Gastrocnemius medialis (tissue), 4 donors: ENCODE measurements around the gene OR7G2. TPM values are rescaled to one million over a fixed set of nuclear protein-coding genes. Genes with fewer than 3 reads are reported as not detected.

ENCODE experiments used
- ATAC-seq, 2 donors: fragments of 150-250 bp; one replicate each; pipeline ENCODE4 v1.9.1; 2016
- DNase-seq, 2 donors: peaks; one replicate each; pipeline ENCODE4 v3.0.0-alpha.2; 2019
- H3K27ac ChIP-seq, 4 donors: fragments of 200-600 bp; sonication (generic); 1 replicate in 1 of 4; 2 replicates in 3 of 4; pipeline ENCODE4 v1.5.1; 2016 to 2018; ENCODE audit warnings: mild to moderate bottlenecking in 2 of 4, moderate library complexity in 1 of 4
- H3K27me3 ChIP-seq, 3 donors: fragments of 200-600 bp; sonication (generic) in 2 of 3; 1 replicate in 1 of 3; 2 replicates in 2 of 3; pipeline versions ENCODE4 v1.5.1 to v1.6.0; 2016 to 2019; ENCODE audit warnings: mild to moderate bottlenecking in 1 of 3, moderate library complexity in 1 of 3
- H3K36me3 ChIP-seq, 2 donors: fragments of 200-600 bp; sonication (generic) in 1 of 2; one replicate each; pipeline ENCODE4 v1.5.1; 2017 to 2018
- H3K4me1 ChIP-seq, 2 donors: fragments of 200-600 bp; sonication (generic) in 1 of 2; one replicate each; pipeline ENCODE4 v1.5.1; 2016 to 2017; ENCODE audit warnings: mild to moderate bottlenecking in 2 of 2
- H3K4me3 ChIP-seq, 4 donors: fragments of 200-600 bp; sonication (generic) in 3 of 4; 1 replicate in 1 of 4; 2 replicates in 3 of 4; pipeline ENCODE4 v1.5.1; 2016 to 2019; ENCODE audit warnings: mild to moderate bottlenecking in 2 of 4
- H3K9me3 ChIP-seq, 3 donors: fragments of 200-600 bp; sonication (generic) in 2 of 3; 1 replicate in 1 of 3; 2 replicates in 2 of 3; pipeline ENCODE4 v1.5.1; 2016 to 2019
- POLR2A ChIP-seq, 2 donors: fragments of 450-650 bp; IDR thresholded peaks; one replicate each; pipeline ENCODE4 v1.6.1; 2017; ENCODE audit warnings: antibody characterized with exemption in 2 of 2, mild to moderate bottlenecking in 2 of 2, moderate library complexity in 2 of 2
- in situ Hi-C, 4 donors: fragments of 200-750 bp; cut with MboI; loops; one replicate each; pipeline versions ENCODE4 v1.15.0 to v1.8.0; 2017; ENCODE audit warnings: low sequenced_read_pairs in 4 of 4
- intact Hi-C: fragments of 100-400 bp; cut with DNase I; formaldehyde crosslinking; loops from one replicate; pipeline ENCODE4 v1.15.1; 2023; ENCODE audit warnings: low total_unique reads
- total RNA-seq, 4 donors: library from RNA; depleted of rRNA; stranded (reverse); fragments of >200 nt; gene quantifications; one replicate each; pipeline versions ENCODE4 v1.1.0 to v1.2.3, GENCODE V29; 2016
- TF ChIP-seq, protein P1 (sequence below), 5 experiments: fragments of 450-650 bp in 3 of 5; fragments of 200-600 bp in 2 of 5; sonication (generic) in 2 of 5; IDR thresholded peaks in 4 of 5; conservative IDR thresholded peaks in 1 of 5; 1 replicate in 4 of 5; 2 replicates in 1 of 5; pipeline ENCODE4 v1.5.1; 2016 to 2019; ENCODE audit warnings: antibody characterized with exemption in 5 of 5, mild to moderate bottlenecking in 3 of 5, moderate library complexity in 3 of 5

The OR7G2 gene
- not detected for total RNA-seq

GRCh38 chr19:9107375-9107774 lies at the start of gene OR7G2:
TSS of gene OR7G2 (minus strand) at chr19:9107475. CDS start at chr19:9103243, 4,232 bp downstream.
- Histone ChIP-seq H3K9me3 (no peaks in the 10 kb centered on the region), H3K36me3 (no peaks in the 10 kb centered on the region), H3K4me1 (no peaks in the 10 kb centered on the region), H3K4me3 (no peak within 1 kb of the TSS), H3K27ac (no peak within 1 kb of the TSS), H3K27me3 (no peaks in the 10 kb centered on the region)
- ATAC-seq (no peak), DNase-seq (no peak)
- TF ChIP-seq POLR2A (IDR thresholded peaks at IDR 0.05), result no peak
- TF ChIP-seq, protein P1, sequence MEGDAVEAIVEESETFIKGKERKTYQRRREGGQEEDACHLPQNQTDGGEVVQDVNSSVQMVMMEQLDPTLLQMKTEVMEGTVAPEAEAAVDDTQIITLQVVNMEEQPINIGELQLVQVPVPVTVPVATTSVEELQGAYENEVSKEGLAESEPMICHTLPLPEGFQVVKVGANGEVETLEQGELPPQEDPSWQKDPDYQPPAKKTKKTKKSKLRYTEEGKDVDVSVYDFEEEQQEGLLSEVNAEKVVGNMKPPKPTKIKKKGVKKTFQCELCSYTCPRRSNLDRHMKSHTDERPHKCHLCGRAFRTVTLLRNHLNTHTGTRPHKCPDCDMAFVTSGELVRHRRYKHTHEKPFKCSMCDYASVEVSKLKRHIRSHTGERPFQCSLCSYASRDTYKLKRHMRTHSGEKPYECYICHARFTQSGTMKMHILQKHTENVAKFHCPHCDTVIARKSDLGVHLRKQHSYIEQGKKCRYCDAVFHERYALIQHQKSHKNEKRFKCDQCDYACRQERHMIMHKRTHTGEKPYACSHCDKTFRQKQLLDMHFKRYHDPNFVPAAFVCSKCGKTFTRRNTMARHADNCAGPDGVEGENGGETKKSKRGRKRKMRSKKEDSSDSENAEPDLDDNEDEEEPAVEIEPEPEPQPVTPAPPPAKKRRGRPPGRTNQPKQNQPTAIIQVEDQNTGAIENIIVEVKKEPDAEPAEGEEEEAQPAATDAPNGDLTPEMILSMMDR (IDR thresholded peaks at IDR 0.05 in 4 of 5, conservative IDR thresholded peaks at IDR 0.05 in 1 of 5), result no peak
- in situ Hi-C loops (loop anchor here in 1 of 4 donors (10.0 kb wide), 1 partner anchor 57 kb away; no protein-coding TSS in a partner anchor), intact Hi-C loops (no loop called here)

DNA sequence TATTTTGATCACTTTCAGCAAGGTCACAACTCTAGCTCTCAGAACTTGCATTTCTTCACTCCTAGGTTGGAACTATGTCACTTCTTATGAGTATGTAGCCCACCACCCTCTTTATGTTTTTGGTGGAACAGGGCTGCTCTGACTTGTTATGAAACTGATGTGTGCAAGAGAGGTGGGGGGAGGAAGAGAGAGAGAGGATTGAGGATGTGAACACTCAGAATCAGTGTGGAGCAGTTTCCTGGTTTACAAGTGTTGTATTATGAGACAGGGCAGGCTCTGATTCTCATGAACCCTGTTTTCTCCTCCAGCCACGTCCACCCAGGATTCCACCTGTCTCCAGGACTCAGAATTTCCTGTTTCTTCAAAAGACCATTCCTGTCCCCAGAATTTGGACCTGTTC lies 49.0 kb upstream of the OR7G2 start:
- DNase-seq, result no peak
- in situ Hi-C loops (no loop called here), intact Hi-C loops (no loop called here)
- H3K27me3 ChIP-seq, result no peaks in the 10 kb centered on the region
- no peak overlapping the region for H3K27ac ChIP-seq
- ATAC-seq, result no peak
- H3K4me1 ChIP-seq, result no peaks in the 10 kb centered on the region
- H3K36me3 ChIP-seq, result peaks cover 26 to 73% of the 10 kb centered on the region in 2 donors
- no peak overlapping the region for H3K4me3 ChIP-seq
- TF ChIP-seq, protein P1 (IDR thresholded peaks at IDR 0.05 in 4 of 5, conservative IDR thresholded peaks at IDR 0.05 in 1 of 5), result no peak
- no peak for TF ChIP-seq POLR2A (IDR thresholded peaks at IDR 0.05)
- H3K9me3 ChIP-seq, result no peaks in the 10 kb centered on the region

DNA sequence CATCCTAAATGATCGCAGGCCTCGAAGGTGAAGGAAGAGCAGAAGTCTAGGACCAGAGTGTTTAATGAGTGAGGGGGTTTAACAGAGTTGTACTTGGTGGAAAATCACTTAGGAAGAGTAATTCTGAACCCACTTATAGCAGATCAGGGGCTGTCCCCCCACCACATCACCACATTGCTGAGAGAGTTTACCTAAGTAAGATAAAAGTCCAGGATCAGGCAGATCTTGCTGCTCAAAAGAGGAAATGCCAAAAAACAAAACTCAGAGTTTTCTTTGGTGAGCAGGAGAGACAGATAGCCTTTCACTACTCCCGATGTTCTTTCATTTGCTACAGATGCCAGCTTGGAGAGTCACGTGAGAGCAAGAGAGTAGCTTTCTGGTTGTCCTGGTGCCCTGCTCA lies 48.3 kb upstream of the OR7G2 start:
- intact Hi-C loops (no loop called here), in situ Hi-C loops (no loop called here)
- no peak overlapping the region for H3K4me3 ChIP-seq
- no peaks in the 10 kb centered on the region for H3K9me3 ChIP-seq
- no peak for ATAC-seq
- TF ChIP-seq POLR2A (IDR thresholded peaks at IDR 0.05), result no peak
- TF ChIP-seq, protein P1 (IDR thresholded peaks at IDR 0.05 in 4 of 5, conservative IDR thresholded peaks at IDR 0.05 in 1 of 5), result no peak
- H3K27me3 ChIP-seq, result no peaks in the 10 kb centered on the region
- no peak overlapping the region for H3K27ac ChIP-seq
- peaks cover 20 to 66% of the 10 kb centered on the region in 2 donors for H3K36me3 ChIP-seq
- H3K4me1 ChIP-seq, result no peaks in the 10 kb centered on the region
- no peak for DNase-seq

DNA sequence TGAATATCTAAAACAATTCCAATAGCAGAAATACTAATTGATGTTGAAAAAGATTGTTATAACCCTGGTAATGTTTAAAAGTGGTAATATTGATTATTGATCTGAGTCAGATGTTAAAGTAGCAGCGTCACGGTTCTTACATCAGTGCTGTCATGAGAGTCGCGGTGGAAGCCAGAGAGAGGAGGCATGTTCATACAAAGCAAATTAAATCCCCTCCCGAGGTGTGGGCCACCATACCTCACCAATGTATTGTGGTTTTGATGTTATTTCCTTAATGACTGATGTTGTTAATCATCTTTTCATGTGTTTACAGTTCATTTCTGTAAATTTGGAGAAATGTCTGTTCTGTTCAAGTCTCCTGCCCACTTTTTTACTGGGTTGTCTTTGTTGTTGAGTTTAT lies 44.1 kb upstream of the OR7G2 start:
- intact Hi-C loops, result no loop called here
- no peaks in the 10 kb centered on the region for H3K27me3 ChIP-seq
- H3K4me1 ChIP-seq, result peaks cover 0 to 4% of the 10 kb centered on the region in 2 donors
- no peaks in the 10 kb centered on the region for H3K9me3 ChIP-seq
- DNase-seq, result no peak
- H3K36me3 ChIP-seq, result peaks cover 0 to 30% of the 10 kb centered on the region in 2 donors
- H3K4me3 ChIP-seq, result no peak overlapping the region
- no peak for ATAC-seq
- H3K27ac ChIP-seq, result no peak overlapping the region
- in situ Hi-C loops, result no loop called here
- TF ChIP-seq, protein P1 (IDR thresholded peaks at IDR 0.05 in 4 of 5, conservative IDR thresholded peaks at IDR 0.05 in 1 of 5), result no peak
- no peak for TF ChIP-seq POLR2A (IDR thresholded peaks at IDR 0.05)

DNA sequence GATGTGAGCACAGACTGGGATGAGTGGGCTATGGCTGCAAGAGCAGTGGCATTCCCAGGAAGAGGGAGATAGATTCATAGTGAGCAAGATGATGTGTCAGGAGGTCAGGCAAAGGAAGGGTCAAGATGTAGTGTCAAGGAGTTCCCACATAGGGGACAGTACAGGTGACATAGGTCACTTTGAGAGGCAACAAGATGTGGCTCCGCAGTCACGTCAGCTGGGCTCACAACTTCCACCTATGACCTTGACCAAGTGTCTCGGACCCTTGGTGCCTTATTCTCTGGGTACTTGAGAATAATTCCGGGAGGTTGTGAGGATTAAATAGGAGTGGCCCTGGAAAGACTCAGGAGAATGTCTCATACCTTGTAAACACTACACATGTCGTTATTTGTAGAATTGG lies 43.4 kb upstream of the OR7G2 start:
- Histone ChIP-seq H3K9me3 (peaks cover 0 to 4% (median 0%) of the 10 kb centered on the region in 3 donors), H3K4me3 (no peak overlapping the region), H3K27ac (no peak overlapping the region), H3K27me3 (no peaks in the 10 kb centered on the region), H3K4me1 (peaks cover 0 to 4% of the 10 kb centered on the region in 2 donors), H3K36me3 (peaks cover 0 to 27% of the 10 kb centered on the region in 2 donors)
- no peak for ATAC-seq
- DNase-seq, result no peak
- in situ Hi-C loops (no loop called here), intact Hi-C loops (no loop called here)
- no peak for TF ChIP-seq POLR2A (IDR thresholded peaks at IDR 0.05)
- TF ChIP-seq, protein P1 (IDR thresholded peaks at IDR 0.05 in 4 of 5, conservative IDR thresholded peaks at IDR 0.05 in 1 of 5), result no peak
